DMS114 treated with DMSO at 0.1 percent for 48 hours (cell line): ENCODE results near the gene RIN2.
"Not testable (repeated sequence)": the region's sequence is repeated elsewhere in the genome, so short reads cannot be mapped to it uniquely, and the experiment has no call there.

Experiments
- DNase-seq: peaks from one replicate; lab custom pipeline; 2025; ENCODE audit not compliant: unreplicated experiment; lab: John Stamatoyannopoulos, UW

Gene RIN2

GRCh38 chr20:19785173-19785982, 27.3 kb downstream of the RIN2 start:
- DNase-seq: no peak

- no peak for DNase-seq
These were observed 27.9 kb downstream of the RIN2 start for GRCh38 chr20:19785983-19786285.

GRCh38 chr20:19786311-19786710, 28.3 kb downstream of the RIN2 start:
- no peak for DNase-seq

- DNase-seq: no peak
These were observed 29.3 kb downstream of the RIN2 start for GRCh38 chr20:19787366-19787765.

- no peak for DNase-seq
These were observed 31.0 kb downstream of the RIN2 start for GRCh38 chr20:19789009-19789408.

- DNase-seq: no peak
These were observed 31.4 kb downstream of the RIN2 start for GRCh38 chr20:19789446-19789845.

GRCh38 chr20:19791887-19792286, 33.8 kb downstream of the RIN2 start:
- DNase-seq: no peak

- DNase-seq: no peak
These were observed 35.7 kb downstream of the RIN2 start for GRCh38 chr20:19793716-19794115.

GRCh38 chr20:19794941-19795340, 36.9 kb downstream of the RIN2 start:
- DNase-seq: no peak

GRCh38 chr20:19799325-19799724, 41.3 kb downstream of the RIN2 start:
- no peak for DNase-seq

GRCh38 chr20:19802099-19802491, 44.0 kb downstream of the RIN2 start:
- DNase-seq: no peak

GRCh38 chr20:19802492-19803158, 44.6 kb downstream of the RIN2 start:
- DNase-seq: peak; percentile 3

GRCh38 chr20:19806276-19806675, 48.2 kb downstream of the RIN2 start:
- not testable (repeated sequence) for DNase-seq

- DNase-seq: no peak
These were observed 48.7 kb downstream of the RIN2 start for GRCh38 chr20:19806806-19807190.

GRCh38 chr20:19807191-19807945, 49.3 kb downstream of the RIN2 start:
- no peak for DNase-seq
